Stomach (tissue), 9 donors: ENCODE results near the gene TGM3. TPM values are rescaled to one million over a fixed set of nuclear protein-coding genes. Genes with fewer than 3 reads are reported as not detected.

ENCODE experiments used
- DNase-seq, 2 donors: peaks; one replicate each; pipeline versions ENCODE4 v3.0.0 to v3.0.0-alpha.2; 2013 to 2019
- H3K27ac ChIP-seq, 5 donors: fragments of 200-600 bp in 4 of 5; sonication (generic) in 4 of 5; one replicate each; pipeline ENCODE4 v1.5.1; 2013 to 2019; ENCODE audit warnings: mild to moderate bottlenecking in 1 of 5, moderate library complexity in 1 of 5
- H3K27me3 ChIP-seq, 3 donors: fragments of 200-600 bp; sonication (generic); one replicate each; pipeline ENCODE4 v1.5.1; 2017 to 2019; ENCODE audit warnings: mixed run types in 1 of 3
- H3K36me3 ChIP-seq, 4 donors: fragments of 200-600 bp; sonication (generic); 1 replicate in 3 of 4; 2 replicates in 1 of 4; pipeline ENCODE4 v1.5.1; 2016 to 2019
- H3K4me1 ChIP-seq, 4 donors: fragments of 200-600 bp; sonication (generic); one replicate each; pipeline ENCODE4 v1.5.1; 2016 to 2019
- H3K4me3 ChIP-seq, 4 donors: fragments of 200-600 bp; sonication (generic) in 3 of 4; one replicate each; pipeline ENCODE4 v1.5.1; 2016 to 2019; ENCODE audit warnings: mild to moderate bottlenecking in 1 of 4
- H3K9me3 ChIP-seq, 4 donors: fragments of 200-600 bp; sonication (generic); one replicate each; pipeline ENCODE4 v1.5.1; 2016 to 2019
- CTCF ChIP-seq, 7 experiments: fragments of 450-650 bp in 4 of 7; fragments of 200-600 bp in 3 of 7; sonication (generic) in 3 of 7; IDR thresholded peaks; one replicate each; pipeline ENCODE4 v1.5.1; 2016 to 2019; ENCODE audit warnings: antibody characterized with exemption in 7 of 7, control low read depth in 2 of 7, mild to moderate bottlenecking in 1 of 7
- EP300 ChIP-seq: sonication (generic); formaldehyde crosslinking; IDR thresholded peaks from one replicate; pipeline ENCODE4 v1.6.1; 2017; ENCODE audit warnings: antibody characterized with exemption
- POLR2A ChIP-seq, 4 donors: fragments of 450-650 bp; IDR thresholded peaks; one replicate each; pipeline ENCODE4 v1.6.1; 2016; ENCODE audit warnings: antibody characterized with exemption in 4 of 4, control low read depth in 2 of 4, mild to moderate bottlenecking in 1 of 4, moderate library complexity in 1 of 4
- POLR2AphosphoS5 ChIP-seq, 3 donors: sonication (generic); formaldehyde crosslinking; IDR thresholded peaks; one replicate each; pipeline ENCODE4 v1.6.1; 2016; ENCODE audit warnings: antibody characterized with exemption in 3 of 3
- WGBS, 5 donors: extraction: QIAGEN DNeasy Blood & Tissue Kit in 3 of 5; methylation state at CpG; one replicate each; pipeline versions ENCODE4 v1.1.5 to v1.1.7; 2013 to 2018; 5-methylcytosine and 5-hydroxymethylcytosine counted together
- intact Hi-C: fragments of 100-400 bp; cut with DNase I; formaldehyde crosslinking; loops from one replicate; pipeline ENCODE4 v1.15.1; 2023; ENCODE audit warnings: low total_unique reads
- polyA plus RNA-seq, 3 donors: library from polyadenylated mRNA; stranded (reverse); fragments of 200-250 nt; gene quantifications; one replicate each; pipeline ENCODE4 v1.2.3, GENCODE V29; 2013
- total RNA-seq, 5 donors: library from RNA; depleted of rRNA; stranded (reverse); fragments of >200 nt; gene quantifications; one replicate each; pipeline versions ENCODE4 v1.1.0 to v1.2.3, GENCODE V29; 2014 to 2016
- donor health status: healthy with polysubstance abuse.
- donor health status: Bipolar disorder and iron deficiency.
- donor health status: healthy.

Gene TGM3
- total and polyA plus RNA-seq, 8 donors = 0.62 to 173 (median 3.4) TPM; not detected in 5

- intact Hi-C loops = no loop called here
- no peak overlapping the region for H3K4me3 ChIP-seq
- no peak for TF ChIP-seq POLR2AphosphoS5 (IDR thresholded peaks at IDR 0.05)
- no peak for TF ChIP-seq CTCF (IDR thresholded peaks at IDR 0.05)
- no peak for TF ChIP-seq POLR2A (IDR thresholded peaks at IDR 0.05)
- TF ChIP-seq EP300 = no peak
- no peak for DNase-seq
- H3K27me3 ChIP-seq = no peaks in the 10 kb centered on the region
- no peaks in the 10 kb centered on the region for H3K4me1 ChIP-seq
- H3K36me3 ChIP-seq = no peaks in the 10 kb centered on the region
- no peaks in the 10 kb centered on the region for H3K9me3 ChIP-seq
- 64 to 83% (median 78%) methylated on average over 6 of the region's 6 CpGs for WGBS, 5 donors
- H3K27ac ChIP-seq = no peak overlapping the region
These were observed 43.3 kb upstream of the TGM3 start for GRCh38 chr20:2252419-2252997.

GRCh38 chr20:2253256-2253655, 42.5 kb upstream of the TGM3 start:
- intact Hi-C loops = no loop called here
- Histone ChIP-seq H3K4me1 (no peaks in the 10 kb centered on the region), H3K27ac (no peak overlapping the region), H3K4me3 (no peak overlapping the region), H3K36me3 (no peaks in the 10 kb centered on the region), H3K9me3 (no peaks in the 10 kb centered on the region), H3K27me3 (no peaks in the 10 kb centered on the region)
- 80 to 93% (median 89%) methylated on average over 10 of the region's 10 CpGs for WGBS, 5 donors
- TF ChIP-seq EP300 = no peak
- no peak for TF ChIP-seq CTCF (IDR thresholded peaks at IDR 0.05)
- TF ChIP-seq POLR2AphosphoS5 (IDR thresholded peaks at IDR 0.05) = no peak
- TF ChIP-seq POLR2A (IDR thresholded peaks at IDR 0.05) = no peak
- no peak for DNase-seq

GRCh38 chr20:2254333-2254732, 41.5 kb upstream of the TGM3 start:
- TF ChIP-seq POLR2A (IDR thresholded peaks at IDR 0.05) (no peak), CTCF (IDR thresholded peaks at IDR 0.05) (no peak), POLR2AphosphoS5 (IDR thresholded peaks at IDR 0.05) (no peak), EP300 (no peak)
- no peak overlapping the region for H3K27ac ChIP-seq
- no peaks in the 10 kb centered on the region for H3K4me1 ChIP-seq
- intact Hi-C loops = no loop called here
- WGBS, 5 donors = 46 to 85% (median 75%) methylated on average over 1 of the region's 1 CpG
- no peaks in the 10 kb centered on the region for H3K9me3 ChIP-seq
- no peak overlapping the region for H3K4me3 ChIP-seq
- H3K27me3 ChIP-seq = no peaks in the 10 kb centered on the region
- no peaks in the 10 kb centered on the region for H3K36me3 ChIP-seq
- no peak for DNase-seq

GRCh38 chr20:2255926-2256531, 39.8 kb upstream of the TGM3 start:
- Histone ChIP-seq H3K27ac (no peak overlapping the region), H3K4me1 (no peaks in the 10 kb centered on the region), H3K9me3 (no peaks in the 10 kb centered on the region), H3K36me3 (no peaks in the 10 kb centered on the region), H3K4me3 (no peak overlapping the region), H3K27me3 (no peaks in the 10 kb centered on the region)
- intact Hi-C loops = no loop called here
- TF ChIP-seq EP300 (no peak), POLR2AphosphoS5 (IDR thresholded peaks at IDR 0.05) (no peak), POLR2A (IDR thresholded peaks at IDR 0.05) (no peak), CTCF (IDR thresholded peaks at IDR 0.05) (no peak)
- no peak for DNase-seq
- 65 to 71% (median 68%) methylated on average over 9 of the region's 9 CpGs for WGBS, 5 donors
